ENCODE data around the gene RNF133. TPM values are rescaled to one million over a fixed set of nuclear protein-coding genes. Genes with fewer than 3 reads are reported as not detected.

The RNF133 gene
- total and polyA plus RNA-seq, 2 experiments from 2014 or later: 0.80 TPM; not detected in 1

DNA sequence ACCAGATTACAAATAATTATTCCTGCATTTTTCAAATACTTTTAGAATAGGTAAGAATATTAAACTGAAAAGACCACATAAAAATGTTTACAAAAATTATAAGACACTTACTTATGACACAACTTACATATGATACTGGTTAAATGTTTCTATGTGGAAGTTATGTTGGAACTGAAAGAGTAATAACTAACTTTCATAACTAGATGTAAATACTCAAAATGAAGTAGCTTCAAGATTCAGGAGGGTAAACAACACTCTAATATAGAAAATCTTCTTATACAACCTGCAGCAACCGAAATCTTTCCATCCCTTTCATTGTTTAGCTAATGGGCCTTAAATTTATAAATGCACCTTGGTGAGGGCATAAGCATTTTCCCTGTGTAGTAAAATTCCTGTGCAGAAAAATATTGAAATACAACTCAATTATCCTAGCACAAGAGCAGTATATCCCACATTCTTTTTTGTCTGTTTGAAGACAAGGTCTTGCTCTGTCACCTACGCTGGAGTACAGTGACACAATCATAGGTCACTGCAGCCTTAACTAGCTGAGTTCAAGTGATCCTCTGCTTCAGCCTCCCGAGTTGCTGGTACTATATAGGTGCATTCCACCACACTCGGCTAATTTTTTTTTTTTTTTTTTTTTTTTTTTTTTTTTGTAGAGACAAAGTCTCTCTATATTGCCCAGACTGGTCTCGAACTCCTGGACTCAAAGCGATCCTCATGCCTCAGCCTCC lies 18.6 kb upstream of the RNF133 start:
- Histone ChIP-seq H3K36me3 (no peaks in the 10 kb centered on the region), H3K27ac (no peak overlapping the region), H3K4me1 (ENCODE audit: low read depth) (no peaks in the 10 kb centered on the region), H3K27me3 (no peaks in the 10 kb centered on the region), H3K9me3 (ENCODE audit: low read depth) (no peaks in the 10 kb centered on the region), H3K4me3 (no peak overlapping the region)
- no peak for TF ChIP-seq CTCF (IDR thresholded peaks at IDR 0.05; ENCODE audit: low read depth, low read length)
- DNase-seq (ENCODE audit: low read depth in 1 of 2, low spot score in 1 of 2): no peak

DNA sequence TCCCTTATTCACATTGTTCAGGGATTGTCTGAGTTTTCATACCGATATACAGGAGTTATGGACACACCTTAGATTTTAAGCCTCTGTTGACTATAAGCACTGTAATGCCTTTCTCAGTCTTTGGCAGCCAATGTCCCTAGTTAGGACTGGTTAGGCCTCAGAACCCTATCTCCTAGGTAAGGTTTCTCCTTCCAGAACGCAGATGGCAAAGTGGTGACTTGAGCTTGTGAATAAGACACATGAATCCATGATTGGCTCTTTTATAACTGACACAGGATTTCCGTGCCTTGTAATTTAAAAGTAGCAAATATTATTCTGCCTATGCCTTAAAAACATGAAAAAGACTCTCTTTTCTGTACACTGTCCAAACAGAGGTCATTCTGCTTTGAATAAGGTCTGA lies 16.3 kb upstream of the RNF133 start:
- DNase-seq (ENCODE audit: low read depth in 1 of 2, low spot score in 1 of 2): no peak
- Histone ChIP-seq H3K27ac (no peak overlapping the region), H3K9me3 (ENCODE audit: low read depth) (no peaks in the 10 kb centered on the region), H3K27me3 (no peaks in the 10 kb centered on the region), H3K36me3 (no peaks in the 10 kb centered on the region), H3K4me3 (no peak overlapping the region), H3K4me1 (ENCODE audit: low read depth) (no peaks in the 10 kb centered on the region)
- no peak for TF ChIP-seq CTCF (IDR thresholded peaks at IDR 0.05; ENCODE audit: low read depth, low read length)

- Histone ChIP-seq H3K9me3 (ENCODE audit: low read depth) (no peaks in the 10 kb centered on the region), H3K36me3 (no peaks in the 10 kb centered on the region), H3K27ac (no peak overlapping the region), H3K4me1 (ENCODE audit: low read depth) (no peaks in the 10 kb centered on the region), H3K4me3 (no peak overlapping the region), H3K27me3 (no peaks in the 10 kb centered on the region)
- DNase-seq (ENCODE audit: low read depth in 1 of 2, low spot score in 1 of 2): no peak
- no peak for TF ChIP-seq CTCF (IDR thresholded peaks at IDR 0.05; ENCODE audit: low read depth, low read length)
Measured at GRCh38 chr7:122710916-122711315, 12.0 kb upstream of the RNF133 start.

DNA sequence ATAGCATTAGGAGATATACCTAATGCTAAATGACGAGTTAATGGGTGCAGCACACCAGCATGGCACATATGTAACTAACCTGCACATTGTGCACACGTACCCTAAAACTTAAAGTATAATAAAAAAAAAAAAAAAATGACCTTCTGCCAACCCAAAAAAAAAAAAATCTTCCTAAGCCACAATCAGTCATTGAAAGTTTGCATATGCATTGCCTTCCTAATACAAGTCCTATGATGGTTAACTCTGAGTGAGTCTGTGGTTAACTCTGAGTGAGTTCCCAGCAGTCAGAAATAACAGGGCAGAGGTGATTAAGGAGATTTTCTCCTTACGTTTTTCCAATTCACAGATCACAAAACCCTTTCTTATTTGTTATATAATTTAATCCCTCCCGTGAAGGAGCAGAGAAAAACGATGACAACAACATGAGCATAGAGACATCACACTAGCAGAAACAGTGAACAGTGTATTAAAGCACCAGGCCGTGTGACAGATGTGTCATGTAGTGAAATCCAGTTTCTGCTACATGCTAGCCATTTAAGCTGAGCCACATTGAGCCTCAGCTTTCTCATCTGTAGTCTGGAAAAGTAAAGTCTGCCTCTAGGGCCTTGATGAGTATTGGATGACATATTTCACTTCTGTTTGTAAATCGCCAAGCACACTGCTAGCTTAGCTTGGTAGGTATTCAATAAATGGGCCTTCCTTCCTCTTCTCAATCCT lies 11.2 kb upstream of the RNF133 start:
- Histone ChIP-seq H3K36me3 (no peaks in the 10 kb centered on the region), H3K27me3 (no peaks in the 10 kb centered on the region), H3K4me3 (no peak overlapping the region), H3K9me3 (ENCODE audit: low read depth) (no peaks in the 10 kb centered on the region), H3K27ac (no peak overlapping the region), H3K4me1 (ENCODE audit: low read depth) (no peaks in the 10 kb centered on the region)
- no peak for DNase-seq (ENCODE audit: low read depth in 1 of 2, low spot score in 1 of 2)
- no peak for TF ChIP-seq CTCF (IDR thresholded peaks at IDR 0.05; ENCODE audit: low read depth, low read length)

GRCh38 chr7:122706836-122707235 lies 7.9 kb upstream of the RNF133 start:
- no peak for TF ChIP-seq CTCF (IDR thresholded peaks at IDR 0.05; ENCODE audit: low read depth, low read length)
- no peak for DNase-seq (ENCODE audit: low read depth in 1 of 2, low spot score in 1 of 2)
- Histone ChIP-seq H3K27ac (no peak overlapping the region), H3K9me3 (ENCODE audit: low read depth) (no peaks in the 10 kb centered on the region), H3K4me3 (no peak overlapping the region), H3K36me3 (no peaks in the 10 kb centered on the region), H3K4me1 (ENCODE audit: low read depth) (no peaks in the 10 kb centered on the region), H3K27me3 (no peaks in the 10 kb centered on the region)
